Common myeloid progenitor, CD34-positive (primary cell): Measurements from ENCODE around the gene MACROD1.
"Not testable (repeated sequence)": the region's sequence is repeated elsewhere in the genome, so short reads cannot be mapped to it uniquely, and the experiment has no call there.

Source experiments
- CTCF ChIA-PET: fragments of 350-600 bp; sonication (Branson Sonifier 250); formaldehyde crosslinking; loops from one replicate; lab custom pipeline; 2021; ENCODE audit warnings: antibody characterized with exemption; lab: Charles Lee
- POLR2A ChIA-PET: fragments of 350-600 bp; sonication (Branson Sonifier 250); formaldehyde crosslinking; loops from one replicate; lab custom pipeline; 2021; ENCODE audit warnings: antibody characterized with exemption; lab: Charles Lee
- DNase-seq, 3 donors: peaks; one replicate each; pipeline versions ENCODE4 v3.0.0 to v3.0.0-alpha.2; 2013
- H3K27ac ChIP-seq, 2 experiments: 1 replicate in 1 of 2; 2 replicates in 1 of 2; pipeline ENCODE4 v1.7.0; 2013; ENCODE audit warnings: inconsistent platforms in 2 of 2, low read length in 2 of 2, mild to moderate bottlenecking in 2 of 2, low read depth in 1 of 2, moderate library complexity in 1 of 2; ENCODE audit not compliant: severe bottlenecking in 2 of 2, insufficient read depth in 1 of 2, poor library complexity in 1 of 2
- H3K27me3 ChIP-seq, 5 experiments: replicated peaks in 2 of 5; 1 replicate in 3 of 5; 2 replicates in 2 of 5; pipeline versions ENCODE4 v1.6.1 to v1.7.0; 2013; ENCODE audit warnings: low read length in 4 of 5, mild to moderate bottlenecking in 2 of 5, moderate library complexity in 2 of 5, inconsistent platforms in 1 of 5; ENCODE audit not compliant: insufficient read depth in 5 of 5, control insufficient read depth in 4 of 5
- H3K36me3 ChIP-seq, 4 experiments: 1 replicate in 2 of 4; 2 replicates in 2 of 4; pipeline versions ENCODE4 v1.6.1 to v1.7.0; 2013; ENCODE audit warnings: low read length in 3 of 4, control low read depth in 1 of 4, mild to moderate bottlenecking in 1 of 4; ENCODE audit not compliant: control insufficient read depth in 4 of 4, insufficient read depth in 4 of 4
- H3K4me1 ChIP-seq, 4 experiments: 1 replicate in 3 of 4; 2 replicates in 1 of 4; pipeline versions ENCODE4 v1.6.1 to v1.7.1; 2013; ENCODE audit warnings: low read length in 3 of 4, mild to moderate bottlenecking in 3 of 4, control low read depth in 1 of 4, inconsistent platforms in 1 of 4, moderate library complexity in 1 of 4; ENCODE audit not compliant: control insufficient read depth in 4 of 4, insufficient read depth in 4 of 4; ENCODE audit errors: control extremely low read depth in 1 of 4
- H3K4me3 ChIP-seq, 7 experiments: 1 replicate in 4 of 7; 2 replicates in 3 of 7; pipeline versions ENCODE4 v1.5.1 to v1.7.0; 2013; ENCODE audit warnings: mild to moderate bottlenecking in 7 of 7, low read length in 6 of 7, moderate library complexity in 6 of 7, inconsistent platforms in 2 of 7, low read depth in 2 of 7, control low read depth in 1 of 7; ENCODE audit not compliant: insufficient read depth in 4 of 7, control insufficient read depth in 1 of 7; ENCODE audit errors: extremely low read depth in 1 of 7
- H3K9me3 ChIP-seq, 5 experiments: 1 replicate in 4 of 5; 2 replicates in 1 of 5; pipeline versions ENCODE4 v1.6.1 to v1.7.1; 2013; ENCODE audit warnings: low read length in 4 of 5, mild to moderate bottlenecking in 2 of 5, inconsistent platforms in 1 of 5, low read depth in 1 of 5, moderate library complexity in 1 of 5; ENCODE audit not compliant: control insufficient read depth in 4 of 5, insufficient read depth in 2 of 5; ENCODE audit errors: control extremely low read depth in 1 of 5
- WGBS: methylation state at CpG from one replicate; pipeline ENCODE4 v1.1.5; 2013; ENCODE audit not compliant: insufficient coverage; 5-methylcytosine and 5-hydroxymethylcytosine counted together

The MACROD1 gene

DNA sequence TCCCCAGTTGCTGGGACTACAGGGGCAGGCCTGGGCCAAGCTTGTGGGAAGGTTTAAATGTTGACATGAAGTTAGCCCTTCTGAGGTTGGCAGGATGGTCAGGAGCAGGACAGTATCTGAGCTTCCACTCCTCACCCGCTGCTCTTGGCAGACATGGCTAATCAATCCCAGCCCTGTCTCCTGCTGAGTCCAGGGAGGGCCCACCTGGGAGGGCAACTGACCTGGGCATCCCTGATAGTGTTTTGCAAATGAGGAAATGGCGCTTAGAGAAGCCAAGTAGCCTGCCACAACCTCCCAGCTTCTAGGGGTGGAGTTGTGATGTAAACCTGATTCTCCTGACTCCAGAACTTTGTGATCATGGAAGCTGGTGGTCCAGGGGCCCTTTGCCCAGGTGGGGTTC, 113.5 kb downstream of the MACROD1 start:
- DNase-seq = no peak
- 100% methylated on average over 2 of the region's 2 CpGs for WGBS
- Histone ChIP-seq H3K4me3 (no peak overlapping the region), H3K27me3 (no peaks in the 10 kb centered on the region), H3K9me3 (no peaks in the 10 kb centered on the region), H3K36me3 (no peaks in the 10 kb centered on the region), H3K4me1 (peaks cover 0 to 12% (median 3%) of the 10 kb centered on the region in 4 experiments), H3K27ac (no peak overlapping the region)
- CTCF ChIA-PET = interaction anchor here (1.1 kb wide), 1 partner anchor 42 kb away, joined by 3 read pairs; no protein-coding TSS in a partner anchor
- POLR2A ChIA-PET = no interaction called here

DNA sequence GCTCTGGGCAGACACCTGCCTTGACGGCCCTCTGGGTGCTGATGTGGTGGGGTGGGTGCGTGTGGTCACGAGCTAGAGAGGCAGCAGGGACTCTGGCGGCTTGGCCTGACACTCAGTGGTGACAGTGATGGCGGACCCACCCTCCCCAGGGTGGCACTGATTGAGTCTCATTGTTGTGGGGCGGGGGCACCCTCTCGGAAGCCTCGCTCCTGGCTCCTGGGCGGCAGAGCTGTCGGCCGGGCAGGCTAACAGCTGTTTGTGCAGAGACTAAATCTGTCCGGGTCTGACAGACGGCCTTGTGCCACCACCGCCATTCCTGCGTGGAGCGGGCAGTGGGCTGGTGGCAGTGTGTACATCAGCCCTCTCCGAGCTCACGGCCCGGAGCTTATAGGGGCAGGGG, 114.6 kb downstream of the MACROD1 start:
- Histone ChIP-seq H3K4me1 (peaks cover 0 to 12% (median 3%) of the 10 kb centered on the region in 4 experiments), H3K27ac (no peak overlapping the region), H3K27me3 (no peaks in the 10 kb centered on the region), H3K36me3 (no peaks in the 10 kb centered on the region), H3K4me3 (no peak overlapping the region), H3K9me3 (no peaks in the 10 kb centered on the region)
- DNase-seq = no peak
- ChIA-PET POLR2A (no interaction called here), CTCF (interaction anchor here (0.7 kb wide), 1 partner anchor 82 kb away, joined by 4 read pairs; no protein-coding TSS in a partner anchor)
- 97% methylated on average over 19 of the region's 19 CpGs for WGBS

DNA sequence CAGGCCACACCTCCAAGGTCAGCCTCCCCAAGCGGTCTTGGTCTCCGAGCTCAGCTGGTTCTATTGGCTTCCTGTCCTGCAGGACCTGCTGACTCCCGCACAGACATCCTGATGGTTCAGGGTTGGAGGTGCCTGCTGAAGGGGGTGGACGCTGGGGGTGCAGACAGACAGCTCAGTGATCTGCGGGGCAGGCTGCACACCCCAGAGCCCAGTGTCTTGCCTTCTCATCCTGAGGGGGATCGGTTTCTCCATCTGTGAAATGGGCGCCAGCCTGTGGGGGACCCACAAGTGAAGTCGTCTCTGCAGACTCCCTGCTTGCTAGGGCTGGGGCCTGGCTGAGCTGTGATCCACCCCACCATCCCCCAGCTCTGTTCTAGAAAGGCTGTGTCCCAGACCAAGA, 116.4 kb downstream of the MACROD1 start:
- H3K4me1 ChIP-seq = peaks cover 0 to 14% (median 4%) of the 10 kb centered on the region in 4 experiments
- WGBS = 98% methylated on average over 8 of the region's 8 CpGs
- ChIA-PET CTCF (no interaction called here), POLR2A (no interaction called here)
- no peaks in the 10 kb centered on the region for H3K27me3 ChIP-seq
- no peaks in the 10 kb centered on the region for H3K36me3 ChIP-seq
- no peak for DNase-seq
- H3K9me3 ChIP-seq = no peaks in the 10 kb centered on the region
- no peak overlapping the region for H3K27ac ChIP-seq
- no peak overlapping the region for H3K4me3 ChIP-seq

DNA sequence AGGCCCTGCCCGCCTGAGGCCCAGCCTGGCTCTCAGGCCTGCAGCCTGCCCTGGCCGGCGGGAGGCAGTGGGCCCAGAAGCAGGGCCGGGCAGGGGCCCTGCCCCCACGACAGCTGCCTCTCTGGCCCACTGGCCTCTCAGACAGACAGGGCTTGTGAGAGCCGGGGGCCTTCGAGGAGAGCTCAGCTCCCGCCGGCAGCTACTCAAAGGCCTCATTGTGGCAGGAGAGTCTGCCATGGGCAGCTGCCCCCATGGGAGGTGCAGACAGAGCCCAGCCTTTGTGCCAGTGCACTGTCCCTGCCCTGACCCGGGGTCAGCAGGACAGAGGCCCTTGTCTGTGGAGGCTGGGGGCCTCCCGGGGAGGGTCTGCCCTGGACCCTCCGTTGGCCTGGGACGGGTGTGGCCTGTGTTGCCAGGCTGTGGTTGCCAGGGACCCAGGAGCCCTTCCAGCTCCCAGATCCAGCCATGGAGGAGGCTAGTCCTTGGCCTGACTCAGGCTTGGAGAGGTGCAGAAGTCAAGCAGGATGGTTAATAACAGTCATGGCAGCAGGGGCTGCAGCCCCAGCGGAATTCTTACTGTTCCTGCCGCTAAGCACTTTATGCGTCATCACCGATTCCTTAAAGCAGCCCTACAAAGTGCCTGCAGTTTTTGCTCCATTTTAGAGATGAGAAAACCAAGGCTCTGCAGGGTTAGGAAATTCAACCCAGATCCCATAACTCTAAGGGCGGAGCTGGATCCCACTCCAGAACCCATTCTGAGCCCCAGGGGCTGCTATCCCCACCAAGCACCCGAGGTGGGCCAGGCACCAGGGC, 117.7 kb downstream of the MACROD1 start:
- peaks cover 0 to 10% (median under 1%) of the 10 kb centered on the region in 4 experiments for H3K4me1 ChIP-seq
- H3K4me3 ChIP-seq = no peak overlapping the region
- no peaks in the 10 kb centered on the region for H3K27me3 ChIP-seq
- no peak overlapping the region for H3K27ac ChIP-seq
- no peaks in the 10 kb centered on the region for H3K9me3 ChIP-seq
- H3K36me3 ChIP-seq = no peaks in the 10 kb centered on the region
- POLR2A ChIA-PET = interaction anchor here (0.6 to 0.8 kb wide), 3 partner anchors 13 to 443 kb away, joined by 3 to 6 read pairs (median 5); no protein-coding TSS in a partner anchor
- no peak for DNase-seq
- 96% methylated on average over 14 of the region's 19 CpGs for WGBS
- CTCF ChIA-PET = interaction anchor here (1.3 kb wide), 2 partner anchors 11 to 104 kb away, joined by 3 to 4 read pairs; no protein-coding TSS in a partner anchor

DNA sequence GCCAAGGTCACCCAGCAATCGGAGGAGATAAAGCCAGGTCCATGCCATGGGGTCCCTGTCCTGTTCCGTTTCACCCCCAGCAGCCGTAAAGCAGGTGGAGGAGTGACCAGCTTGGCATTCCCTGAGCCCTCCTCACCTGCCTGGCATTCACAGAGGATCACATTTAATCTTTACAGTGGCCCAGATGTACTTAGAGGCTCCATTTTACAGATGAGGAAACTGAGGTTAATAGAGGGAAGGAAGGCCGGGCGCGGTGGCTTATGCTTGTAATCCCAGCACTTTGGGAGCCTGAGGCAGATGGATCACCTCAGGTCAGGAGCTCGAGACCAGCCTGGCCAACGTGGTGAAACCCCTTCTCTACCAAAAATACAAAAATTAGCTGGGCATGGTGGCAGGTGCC, 118.5 kb downstream of the MACROD1 start:
- not testable (repeated sequence) for DNase-seq, H3K27me3 ChIP-seq, H3K36me3 ChIP-seq, H3K9me3 ChIP-seq, H3K4me3 ChIP-seq, H3K27ac ChIP-seq
- 91% methylated on average over 5 of the region's 8 CpGs for WGBS
- H3K4me1 ChIP-seq = peaks cover 0 to 10% (median under 1%) of the 10 kb centered on the region in 4 experiments
- ChIA-PET CTCF (interaction anchor here (1.3 kb wide), 1 partner anchor 10 kb away, joined by 4 read pairs; no protein-coding TSS in a partner anchor), POLR2A (interaction anchor here (0.6 kb wide), 1 partner anchor 138 kb away, joined by 5 read pairs; no protein-coding TSS in a partner anchor)

DNA sequence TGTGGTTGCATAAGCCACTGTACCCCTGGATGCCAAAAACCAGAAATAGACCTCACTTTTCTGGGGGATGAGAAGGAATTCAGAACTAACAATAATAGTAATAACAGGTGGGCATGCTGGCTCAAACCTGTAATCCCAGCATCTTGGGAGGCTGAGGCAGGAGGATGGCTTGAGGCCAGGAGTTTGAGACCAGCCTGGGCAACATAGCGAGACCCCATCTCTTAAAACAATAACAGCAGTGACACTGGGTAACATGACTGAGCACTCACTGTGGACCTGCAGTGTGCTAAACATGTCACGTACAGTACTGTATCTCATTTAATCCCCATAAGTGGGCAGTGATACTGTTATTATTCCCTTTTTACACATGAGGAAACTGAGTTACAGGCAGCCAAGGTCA, 120.2 kb downstream of the MACROD1 start:
- no peak for DNase-seq
- no peaks in the 10 kb centered on the region for H3K36me3 ChIP-seq
- peaks cover 0 to 10% (median under 1%) of the 10 kb centered on the region in 4 experiments for H3K4me1 ChIP-seq
- CTCF ChIA-PET = no interaction called here
- no peaks in the 10 kb centered on the region for H3K9me3 ChIP-seq
- 94% methylated on average over 2 of the region's 2 CpGs for WGBS
- H3K27ac ChIP-seq = no peak overlapping the region
- H3K27me3 ChIP-seq = no peaks in the 10 kb centered on the region
- no peak overlapping the region for H3K4me3 ChIP-seq
- POLR2A ChIA-PET = no interaction called here
